Activated CD4-positive, alpha-beta T cell treated with anti-CD3 and anti-CD28 coated beads, Interleukin-2, Interleukin-4, amounts not matched to agents 100 ng/mL and 50 ng/mL, durations not matched to agents 16 hours and 8 hours (primary cell): ENCODE results near the gene RUNX2.

ENCODE experiments used
- DNase-seq: peaks from one replicate; pipeline ENCODE4 v3.0.0-alpha.2; 2020; ENCODE audit warnings: low spot score

Gene RUNX2

DNA sequence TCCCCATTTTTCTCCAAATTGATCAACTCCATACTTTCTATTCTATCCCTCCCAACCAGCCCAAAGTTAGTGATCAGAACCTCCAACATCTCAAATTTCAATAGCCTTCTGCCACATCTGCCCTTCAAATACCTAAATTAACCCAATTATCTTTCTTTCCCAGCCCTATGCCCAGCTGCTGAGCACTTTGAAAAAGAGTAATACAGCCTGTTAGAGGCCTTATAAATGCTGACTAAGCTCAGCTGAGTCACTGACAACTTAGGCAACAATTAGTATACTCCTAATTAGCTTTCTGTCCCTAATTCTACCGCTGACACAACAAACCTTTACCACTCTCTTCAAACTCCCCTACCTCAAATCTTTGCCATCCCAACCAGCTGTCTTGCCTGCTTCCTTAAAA lies 23.5 kb downstream of the RUNX2 start:
- DNase-seq, result no peak

GRCh38 chr6:45353654-45354053 lies 25.5 kb downstream of the RUNX2 start:
- DNase-seq, result no peak

DNA sequence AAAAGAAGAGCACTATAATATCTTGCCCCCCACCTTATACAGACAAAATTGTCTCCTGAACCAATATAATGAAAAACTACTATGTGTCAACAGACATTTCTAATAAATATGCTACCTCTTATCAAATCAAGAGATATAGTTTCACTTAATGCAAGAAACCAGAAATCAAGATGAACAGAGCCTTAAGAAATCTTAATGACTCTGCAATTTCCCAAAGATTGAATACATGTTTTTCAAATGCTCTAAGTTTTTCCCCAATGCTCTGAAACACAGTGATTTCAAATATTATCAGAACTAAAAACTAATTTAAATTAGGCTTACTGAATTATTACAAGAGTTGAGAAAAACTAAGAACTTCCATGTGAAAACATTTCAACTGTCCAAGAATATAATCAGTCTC lies 36.3 kb downstream of the RUNX2 start:
- no peak for DNase-seq

DNA sequence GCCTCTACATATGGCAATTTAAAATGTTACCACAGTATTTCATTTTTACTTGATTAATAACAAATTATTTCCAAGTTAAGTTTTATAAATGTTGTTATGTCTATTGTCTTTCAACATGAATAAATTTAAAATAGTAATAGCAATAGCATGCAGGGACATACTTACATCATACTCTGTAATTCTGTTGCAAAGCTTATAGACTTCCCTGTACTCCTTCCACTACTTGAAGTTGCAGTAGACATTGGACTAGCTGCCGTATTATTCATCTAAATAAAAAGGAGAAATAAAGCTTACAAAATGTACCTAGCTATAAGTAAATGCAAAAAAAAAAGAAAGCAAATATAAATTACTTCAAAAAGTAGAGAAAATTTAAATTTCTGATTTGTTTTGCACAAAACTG lies 36.9 kb downstream of the RUNX2 start:
- DNase-seq, result no peak

DNA sequence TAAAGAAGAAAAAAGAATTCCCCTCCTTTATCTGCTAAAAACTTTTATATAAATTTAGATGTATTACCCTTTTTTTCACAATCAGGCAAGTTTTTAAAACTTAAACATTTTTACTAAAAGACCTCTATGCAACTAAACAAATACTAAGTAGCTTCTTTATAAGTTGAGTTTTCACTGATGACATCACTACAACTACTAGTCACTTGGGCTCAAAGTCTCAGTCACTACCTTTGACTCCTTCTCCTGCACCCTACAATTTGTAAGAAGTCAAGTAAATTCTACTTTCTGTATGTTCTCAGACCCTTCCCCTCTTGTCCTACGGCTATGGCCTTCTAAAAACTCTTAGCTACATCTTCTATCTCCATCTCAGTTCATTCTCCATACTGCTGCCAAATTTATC lies 38.4 kb downstream of the RUNX2 start:
- no peak for DNase-seq

- DNase-seq, result no peak
Measured at GRCh38 chr6:45367999-45368398, 39.9 kb downstream of the RUNX2 start.

DNA sequence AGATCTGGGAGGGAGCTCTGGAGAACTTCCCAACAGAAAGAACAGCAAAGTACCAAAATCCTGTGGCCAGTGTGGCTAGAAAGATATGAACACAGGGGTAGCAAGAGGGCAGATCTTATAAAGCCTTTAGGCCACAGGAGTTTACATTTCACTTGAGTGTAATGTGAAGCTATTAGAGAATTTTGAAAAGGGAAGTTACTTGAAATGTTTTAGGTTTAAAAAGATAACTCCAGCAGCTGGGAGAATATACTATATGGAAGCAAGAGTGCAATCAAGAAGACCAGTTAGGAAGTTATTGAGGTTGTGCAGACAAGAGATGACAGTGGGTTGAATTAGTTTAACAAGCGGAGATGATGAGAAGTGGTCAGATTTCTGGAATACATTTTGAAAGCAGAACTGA lies 41.7 kb downstream of the RUNX2 start:
- DNase-seq, result no peak

- peak; percentile 14 for DNase-seq
Measured at GRCh38 chr6:45371924-45372573, 43.9 kb downstream of the RUNX2 start.

DNA sequence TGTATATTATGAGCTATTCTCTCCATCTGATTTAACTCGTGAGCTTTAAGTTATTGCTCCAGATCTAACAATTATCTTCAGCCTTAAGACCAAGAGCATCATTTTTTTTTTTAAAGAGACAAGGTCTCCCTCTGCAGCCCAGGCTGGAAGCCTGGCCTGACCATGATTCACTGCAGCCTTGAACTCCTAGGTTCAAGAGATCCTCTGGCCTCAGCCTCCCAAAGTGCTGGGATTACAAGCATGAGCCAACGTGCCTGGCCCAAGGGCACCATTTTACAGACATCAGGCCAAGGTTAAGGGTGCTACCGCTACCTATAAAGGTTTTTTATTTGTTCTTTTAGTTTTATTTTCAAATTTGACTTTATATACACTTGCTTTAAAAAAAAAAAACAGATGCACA lies 47.3 kb downstream of the RUNX2 start:
- no peak for DNase-seq

DNA sequence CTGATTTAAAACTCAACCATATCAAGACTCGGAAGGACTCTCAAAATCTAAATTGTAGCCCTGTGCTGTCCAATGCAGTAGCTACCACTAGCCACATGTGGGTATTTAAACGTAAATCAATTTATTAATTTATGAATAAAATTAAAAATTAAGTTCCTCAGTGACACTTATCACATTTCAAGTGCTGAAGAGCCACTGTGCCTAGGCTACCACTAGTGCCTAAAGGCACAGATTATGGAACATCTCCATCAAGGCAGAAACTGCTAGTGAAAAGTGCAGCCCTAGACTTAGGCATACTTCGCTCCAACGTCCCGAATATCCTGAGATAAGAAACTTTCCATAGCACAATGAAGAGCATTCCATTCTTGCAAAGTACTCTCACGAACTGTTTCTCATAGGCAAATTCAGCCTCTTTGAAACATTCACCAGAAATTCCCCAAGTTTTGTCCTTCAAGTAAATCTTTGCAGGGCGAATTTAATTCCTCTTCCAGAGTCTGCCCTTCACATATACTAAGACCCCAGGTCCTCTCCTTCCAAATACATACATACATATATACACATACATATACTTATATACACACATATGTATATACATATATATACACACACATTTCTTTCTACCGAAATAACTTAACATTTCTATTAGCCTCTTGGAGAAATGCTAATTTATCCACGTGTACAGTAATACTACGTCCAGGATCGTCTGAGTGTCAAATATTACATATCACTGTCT lies 48.3 kb downstream of the RUNX2 start:
- no peak for DNase-seq

- peak; percentile 19 for DNase-seq
Measured at GRCh38 chr6:45377043-45377553, 49.0 kb downstream of the RUNX2 start.

- peak; percentile 92 for DNase-seq
Measured at GRCh38 chr6:45377554-45378333, 49.6 kb downstream of the RUNX2 start, which contains the start of gene SUPT3H. Gene SUPT3H, minus strand, starts transcription at chr6:45377934.

GRCh38 chr6:45378334-45378926 lies 50.3 kb downstream of the RUNX2 start:
- peak; percentile 40 for DNase-seq

DNA sequence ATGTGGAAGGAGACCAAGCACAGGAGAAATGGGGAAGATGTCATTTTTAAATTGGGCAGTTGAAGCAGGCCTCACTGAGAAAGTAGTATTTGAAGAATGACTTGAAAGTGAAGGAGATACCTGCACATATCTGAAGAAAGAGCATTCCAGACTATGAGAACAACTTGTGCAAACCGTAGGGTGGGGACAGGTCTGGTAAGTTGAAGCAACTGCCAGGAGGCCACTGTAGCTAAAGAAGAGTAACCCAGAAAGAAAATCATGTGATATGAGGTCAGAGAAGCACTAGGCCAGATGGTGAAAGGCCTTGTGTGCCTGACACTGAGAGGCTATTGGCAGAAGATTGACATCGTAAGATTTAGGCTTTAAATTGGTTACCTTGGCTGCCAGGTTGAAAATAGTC lies 54.3 kb downstream of the RUNX2 start:
- DNase-seq, result no peak

- DNase-seq, result no peak
Measured at GRCh38 chr6:45386501-45386900, 58.4 kb downstream of the RUNX2 start.

- DNase-seq, result no peak
Measured at GRCh38 chr6:45387236-45387635, 59.1 kb downstream of the RUNX2 start.

DNA sequence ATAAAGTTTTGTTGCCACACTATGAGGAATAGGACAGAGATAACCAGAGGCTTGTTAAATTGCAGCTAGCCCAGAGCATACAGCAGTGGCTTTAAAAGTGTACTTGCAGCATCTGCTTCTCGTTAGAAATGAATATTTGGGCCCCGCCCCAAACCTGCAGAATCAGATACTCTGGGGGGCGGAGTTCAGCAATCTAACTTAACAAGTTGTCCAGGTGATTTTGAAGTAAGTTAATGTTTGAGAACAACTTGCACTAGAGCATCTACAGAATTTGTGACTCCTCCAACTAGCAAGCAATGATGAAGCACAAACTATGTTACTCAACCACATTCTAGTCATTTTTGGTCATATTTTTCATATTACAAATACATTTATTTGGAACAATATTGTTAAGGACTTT lies 60.2 kb downstream of the RUNX2 start:
- no peak for DNase-seq

DNA sequence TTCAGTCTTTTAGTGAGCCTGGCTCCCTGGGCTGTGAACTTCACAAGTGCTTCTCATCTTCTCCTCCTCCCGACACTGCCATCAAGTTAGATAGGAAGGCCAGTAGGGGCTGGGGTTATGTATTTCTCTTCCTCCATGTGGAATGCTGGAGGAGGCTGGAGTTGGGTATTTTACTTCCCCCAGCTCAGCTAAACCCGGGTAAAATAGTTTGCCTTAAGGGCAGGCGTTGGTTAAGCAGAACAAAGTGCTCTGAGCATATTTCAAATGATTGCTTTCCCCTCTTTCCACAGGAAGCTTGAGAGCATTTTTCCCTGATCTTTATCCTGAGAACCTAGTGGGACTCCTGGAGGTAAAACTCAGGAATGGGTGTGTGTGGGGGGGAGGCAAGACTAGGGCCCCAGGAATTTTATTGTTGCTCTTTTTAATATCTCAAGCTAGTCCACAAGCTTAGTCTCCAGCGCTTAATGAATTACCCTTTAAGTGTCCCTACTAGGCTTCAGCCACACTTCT lies 66.5 kb downstream of the RUNX2 start:
- DNase-seq, result no peak

DNA sequence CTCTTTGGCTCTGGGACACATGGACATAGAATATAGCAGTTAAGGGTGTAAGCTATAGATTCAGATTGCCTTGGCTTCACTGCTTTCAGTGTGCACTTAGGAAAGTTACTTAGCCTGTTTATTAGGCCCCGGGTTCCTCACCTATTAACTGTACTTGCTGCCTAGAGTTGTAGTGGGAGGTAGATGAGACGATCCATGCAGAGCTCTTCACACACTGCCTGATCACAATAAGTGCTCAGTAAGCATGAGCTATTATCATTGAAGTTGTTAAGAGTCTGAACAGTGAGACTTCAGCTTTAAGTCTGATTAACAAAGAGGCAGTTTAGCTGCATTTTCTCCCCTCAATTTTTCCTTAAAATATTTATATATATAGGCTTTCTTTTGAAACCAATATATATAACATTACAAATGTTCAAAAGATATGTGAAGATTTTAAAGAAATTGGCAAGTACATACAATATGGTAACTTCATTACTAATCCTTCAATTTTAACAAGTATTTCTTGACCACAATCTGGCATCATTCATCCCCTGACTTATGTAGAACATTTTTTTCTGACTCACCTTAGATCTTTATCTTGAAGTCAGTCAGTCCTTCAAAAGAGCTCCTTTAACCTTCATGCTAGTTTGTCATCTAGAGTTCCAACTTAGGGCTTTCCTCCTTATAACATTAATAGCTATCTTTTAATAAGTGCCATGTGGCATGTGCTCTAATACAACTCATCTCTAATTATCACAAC lies 70.1 kb downstream of the RUNX2 start:
- DNase-seq, result peak; percentile 53

- DNase-seq, result no peak
Measured at GRCh38 chr6:45400021-45400420, 71.9 kb downstream of the RUNX2 start.

DNA sequence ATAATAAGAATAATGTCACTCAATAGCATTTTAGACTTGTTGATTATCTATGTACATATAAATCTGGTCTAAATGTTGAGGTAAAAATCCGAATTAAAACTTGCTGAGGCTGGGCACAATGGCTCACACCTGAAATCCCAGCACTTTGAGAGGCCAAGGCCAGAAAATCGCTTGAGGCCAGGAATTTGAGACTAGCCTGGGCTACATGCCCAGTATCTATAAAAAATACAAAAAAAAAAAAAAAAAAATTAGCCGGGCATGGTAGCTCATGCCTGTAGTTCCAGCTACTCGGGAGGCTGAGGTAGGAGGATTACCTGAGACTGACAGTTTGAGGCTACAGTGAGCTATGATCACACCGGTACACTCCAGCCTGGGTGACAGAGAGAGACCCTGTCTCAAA lies 83.8 kb downstream of the RUNX2 start:
- DNase-seq, result no peak

- DNase-seq, result no peak
Measured at GRCh38 chr6:45415315-45415714, 87.2 kb downstream of the RUNX2 start.
